Activated naive CD8-positive, alpha-beta T cell treated with anti-CD3 and anti-CD28 coated beads, Interleukin-2, amount 50 U/mL, for 24 hours (primary cell): ENCODE results near the gene RPS24.
"Not testable (repeated sequence)": the region's sequence is repeated elsewhere in the genome, so short reads cannot be mapped to it uniquely, and the experiment has no call there.

Experiments
- ATAC-seq: fragments of 150-1000 bp; cut with Tn5 transposase; one replicate; pipeline ENCODE4 v1.10.0; 2021
- DNase-seq: peaks from one replicate; pipeline ENCODE4 v3.0.0; 2021
- H3K27ac Mint-ChIP-seq: one replicate; pipeline ENCODE4 v1.8.0; 2021; ENCODE audit warnings: mild to moderate bottlenecking, mixed read lengths
- H3K27me3 Mint-ChIP-seq: one replicate; pipeline ENCODE4 v1.8.0; 2021; ENCODE audit warnings: mixed read lengths
- H3K36me3 Mint-ChIP-seq: one replicate; pipeline ENCODE4 v1.8.0; 2021; ENCODE audit warnings: low read depth, mixed read lengths
- H3K4me1 Mint-ChIP-seq: one replicate; pipeline ENCODE4 v1.8.0; 2021; ENCODE audit warnings: mixed read lengths
- H3K4me3 Mint-ChIP-seq: one replicate; pipeline ENCODE4 v1.8.0; 2021; ENCODE audit warnings: mild to moderate bottlenecking, moderate library complexity, mixed read lengths
- H3K9me3 Mint-ChIP-seq: one replicate; pipeline ENCODE4 v1.8.0; 2021; ENCODE audit warnings: mixed read lengths

RPS24 gene

DNA sequence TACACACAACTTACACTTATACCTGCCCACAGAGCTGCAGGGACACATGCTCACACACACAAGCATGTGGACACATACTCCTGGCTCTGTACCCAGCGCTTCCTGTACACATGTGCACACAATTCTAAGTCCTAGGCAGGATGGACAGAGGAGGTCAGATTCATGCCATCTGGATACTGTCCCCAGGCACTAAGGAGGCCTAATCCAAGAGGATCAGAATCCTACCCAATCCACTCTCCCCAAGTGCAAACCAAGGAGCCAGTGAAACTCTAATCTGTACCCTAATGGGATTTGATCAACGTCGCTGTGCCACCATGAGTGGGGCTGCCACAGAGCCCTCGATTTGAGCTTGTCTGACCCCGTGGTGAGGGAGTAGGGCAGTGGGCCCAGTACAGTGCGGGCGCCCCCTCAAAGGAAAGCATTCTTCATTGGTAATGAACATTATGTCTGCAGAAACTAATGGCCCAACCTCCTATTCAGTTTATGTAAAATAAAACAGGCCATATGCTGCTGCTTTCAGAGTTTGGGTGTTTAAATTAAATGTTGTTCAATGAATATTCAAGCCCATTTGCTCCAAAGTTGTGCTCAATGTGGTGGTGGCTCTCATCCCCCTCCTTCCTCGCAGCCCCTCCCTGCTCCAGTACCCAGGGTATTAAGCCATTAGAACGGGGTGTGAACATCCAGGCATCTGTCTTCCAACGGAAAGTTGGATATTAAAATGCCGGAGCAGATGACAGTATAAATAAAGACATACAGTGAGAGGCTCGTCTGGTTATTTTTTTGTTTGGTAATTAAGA is 26.4 kb downstream of the RPS24 start:
- Mint-ChIP-seq H3K36me3 (no peaks in the 10 kb centered on the region), H3K9me3 (no peaks in the 10 kb centered on the region), H3K4me1 (peaks cover 22% of the 10 kb centered on the region), H3K27ac (no peak overlapping the region), H3K27me3 (no peaks in the 10 kb centered on the region), H3K4me3 (no peak overlapping the region)
- ATAC-seq, result no peak
- no peak for DNase-seq

DNA sequence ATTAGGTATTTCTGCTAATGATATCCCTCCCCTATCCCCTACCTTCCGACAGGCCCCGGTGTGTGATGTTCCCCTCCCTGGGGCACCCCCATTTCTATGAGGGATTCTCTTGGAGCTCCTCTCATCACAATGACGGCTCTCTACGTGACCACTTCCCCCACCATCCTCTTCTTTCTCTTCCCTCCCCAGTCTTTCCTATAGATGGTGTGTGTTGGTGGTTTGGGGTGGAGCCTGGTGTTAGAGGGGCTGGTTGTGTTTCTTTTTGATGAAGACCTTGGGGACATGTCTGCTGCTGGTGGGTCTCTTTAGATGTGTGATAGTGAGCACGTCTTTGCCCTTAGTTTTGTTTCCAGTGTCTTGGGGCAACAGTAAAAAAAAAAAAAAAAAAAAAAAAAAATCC is 28.6 kb downstream of the RPS24 start:
- Mint-ChIP-seq H3K4me3 (peak overlapping the region; percentile 6), H3K36me3 (no peaks in the 10 kb centered on the region), H3K9me3 (no peaks in the 10 kb centered on the region), H3K27ac (peak overlapping the region; percentile 66), H3K4me1 (peaks cover 24% of the 10 kb centered on the region), H3K27me3 (no peaks in the 10 kb centered on the region)
- ATAC-seq (peak; percentile 69), DNase-seq (peak; percentile 31)

DNA sequence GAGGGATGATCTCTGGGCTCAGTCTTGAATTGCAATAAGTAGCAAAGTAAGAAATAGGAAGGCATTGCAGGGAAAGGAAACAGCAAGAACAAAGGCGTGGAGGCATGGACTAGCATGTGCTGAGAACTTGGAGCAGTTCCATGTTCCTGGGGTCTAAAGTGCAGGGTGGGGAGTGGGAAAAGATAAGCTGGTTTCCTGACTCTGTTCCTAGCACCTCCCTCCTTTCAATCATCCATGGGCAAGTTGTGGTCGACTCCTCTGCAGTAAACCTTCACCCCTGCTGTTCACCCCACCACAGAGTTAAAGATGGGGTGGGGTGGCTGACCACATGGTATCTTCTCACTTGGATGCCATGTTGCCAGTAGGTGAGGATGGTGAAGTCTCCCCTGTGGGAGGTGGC is 29.6 kb downstream of the RPS24 start:
- DNase-seq, result no peak
- H3K4me3 Mint-ChIP-seq, result no peak overlapping the region
- no peaks in the 10 kb centered on the region for H3K36me3 Mint-ChIP-seq

DNA sequence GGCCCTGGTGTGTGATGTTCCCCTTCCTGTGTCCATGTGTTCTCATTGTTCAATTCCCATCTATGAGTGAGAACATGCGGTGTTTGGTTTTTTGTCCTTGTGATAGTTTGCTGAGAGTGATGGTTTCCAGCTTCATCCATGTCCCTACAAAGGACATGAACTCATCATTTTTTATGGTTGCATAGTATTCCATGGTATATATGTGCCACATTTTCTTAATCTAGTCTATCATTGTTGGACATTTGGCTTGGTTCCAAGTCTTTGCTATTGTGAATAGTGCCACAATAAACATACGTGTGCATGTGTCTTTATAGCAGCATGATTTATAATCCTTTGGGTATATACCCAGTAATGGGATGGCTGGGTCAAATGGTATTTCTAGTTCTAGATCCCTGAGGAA is 31.3 kb downstream of the RPS24 start:
- H3K4me1 Mint-ChIP-seq, result peaks cover 23% of the 10 kb centered on the region
- not testable (repeated sequence) for H3K27me3 Mint-ChIP-seq, DNase-seq, H3K27ac Mint-ChIP-seq, H3K36me3 Mint-ChIP-seq, H3K4me3 Mint-ChIP-seq, ATAC-seq, H3K9me3 Mint-ChIP-seq

More for the DNA sequence above, 29.6 kb downstream of the RPS24 start:
- Mint-ChIP-seq H3K9me3 (no peaks in the 10 kb centered on the region), H3K27me3 (no peaks in the 10 kb centered on the region), H3K27ac (no peak overlapping the region), H3K4me1 (peaks cover 23% of the 10 kb centered on the region)
- no peak for ATAC-seq

DNA sequence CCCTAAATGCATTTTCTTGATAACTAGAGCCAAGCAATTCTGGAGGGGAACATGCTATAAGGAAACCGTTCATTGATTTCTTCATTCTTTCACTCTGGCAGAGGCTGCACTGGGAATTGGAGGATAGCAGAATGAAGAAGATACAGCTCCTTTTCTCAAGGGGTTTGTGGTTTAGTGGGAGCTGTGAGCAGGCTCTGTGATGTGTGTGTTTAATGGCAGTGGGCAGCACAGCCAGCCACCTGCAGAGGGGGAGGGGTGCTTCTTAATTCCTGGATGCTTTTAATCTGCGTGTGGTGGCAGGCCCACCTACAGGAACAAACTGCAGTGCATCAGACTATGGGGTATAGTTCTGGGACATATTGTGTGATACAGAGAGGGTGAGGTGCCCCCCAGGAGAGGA is 31.9 kb downstream of the RPS24 start:
- H3K36me3 Mint-ChIP-seq, result no peaks in the 10 kb centered on the region
- ATAC-seq, result no peak
- H3K4me1 Mint-ChIP-seq, result peaks cover 23% of the 10 kb centered on the region
- no peak overlapping the region for H3K27ac Mint-ChIP-seq
- no peaks in the 10 kb centered on the region for H3K27me3 Mint-ChIP-seq
- DNase-seq, result no peak
- H3K4me3 Mint-ChIP-seq, result no peak overlapping the region
- H3K9me3 Mint-ChIP-seq, result no peaks in the 10 kb centered on the region

DNA sequence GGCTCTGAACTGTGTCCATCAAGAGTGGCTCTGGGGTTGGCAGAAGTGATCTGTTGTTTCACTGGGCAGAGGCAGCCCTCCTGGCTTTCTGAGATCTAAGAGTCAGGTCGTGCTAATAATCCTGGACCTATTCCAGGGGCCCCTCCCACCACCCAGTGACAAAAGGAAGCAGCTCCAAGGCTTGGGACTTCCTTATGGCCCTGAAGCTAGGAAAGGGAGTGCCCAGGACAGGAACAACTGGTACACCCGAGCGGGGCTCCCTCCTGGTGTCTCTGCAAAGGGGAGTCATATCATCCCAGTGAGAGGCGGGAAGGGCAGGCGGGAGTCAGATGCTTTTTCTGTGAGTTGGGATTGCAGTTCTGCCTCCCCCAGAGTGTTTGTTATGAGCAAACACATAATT is 32.3 kb downstream of the RPS24 start:
- DNase-seq, result no peak
- H3K27ac Mint-ChIP-seq, result no peak overlapping the region
- ATAC-seq, result no peak
- no peaks in the 10 kb centered on the region for H3K9me3 Mint-ChIP-seq
- H3K36me3 Mint-ChIP-seq, result no peaks in the 10 kb centered on the region
- no peak overlapping the region for H3K4me3 Mint-ChIP-seq
- H3K4me1 Mint-ChIP-seq, result peaks cover 22% of the 10 kb centered on the region
- H3K27me3 Mint-ChIP-seq, result no peaks in the 10 kb centered on the region

DNA sequence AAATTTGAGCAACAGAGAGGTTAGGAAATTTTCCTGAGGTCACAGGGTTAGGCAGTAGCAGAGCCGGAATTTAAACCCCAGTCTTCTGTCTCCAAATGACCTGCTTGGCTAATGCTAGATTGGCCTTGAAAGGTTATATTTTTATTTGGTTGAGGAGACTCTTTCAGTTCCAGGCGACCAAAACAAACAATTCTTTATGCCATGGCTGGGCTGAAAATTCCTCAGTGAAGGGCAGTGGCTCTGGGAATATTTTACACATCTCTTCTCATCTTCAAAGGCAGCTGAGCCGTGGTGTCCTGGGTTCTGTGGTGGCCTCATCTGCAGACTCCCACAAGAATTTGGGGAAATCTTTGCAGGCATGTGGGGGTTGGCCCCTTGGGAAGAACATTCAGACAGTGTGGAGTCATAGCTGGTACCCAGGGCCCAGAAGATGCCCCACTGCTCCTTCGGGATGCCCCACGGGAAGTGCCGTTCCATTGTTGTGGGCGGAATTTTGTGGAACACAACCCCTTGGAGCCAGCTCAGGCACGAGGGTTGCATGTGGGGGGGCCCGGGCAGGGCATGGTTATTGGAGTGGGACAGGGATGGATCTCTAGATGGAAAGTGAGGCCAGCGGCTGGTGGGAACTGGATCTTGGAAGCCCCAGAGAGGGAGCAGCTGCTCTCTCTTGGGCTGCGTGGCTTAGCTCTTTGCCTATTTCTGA is 33.2 kb downstream of the RPS24 start:
- H3K9me3 Mint-ChIP-seq, result no peaks in the 10 kb centered on the region
- H3K4me3 Mint-ChIP-seq, result no peak overlapping the region
- peaks cover 14% of the 10 kb centered on the region for H3K4me1 Mint-ChIP-seq
- DNase-seq (no peak), ATAC-seq (no peak)
- no peaks in the 10 kb centered on the region for H3K27me3 Mint-ChIP-seq
- H3K27ac Mint-ChIP-seq, result no peak overlapping the region
- H3K36me3 Mint-ChIP-seq, result no peaks in the 10 kb centered on the region

DNA sequence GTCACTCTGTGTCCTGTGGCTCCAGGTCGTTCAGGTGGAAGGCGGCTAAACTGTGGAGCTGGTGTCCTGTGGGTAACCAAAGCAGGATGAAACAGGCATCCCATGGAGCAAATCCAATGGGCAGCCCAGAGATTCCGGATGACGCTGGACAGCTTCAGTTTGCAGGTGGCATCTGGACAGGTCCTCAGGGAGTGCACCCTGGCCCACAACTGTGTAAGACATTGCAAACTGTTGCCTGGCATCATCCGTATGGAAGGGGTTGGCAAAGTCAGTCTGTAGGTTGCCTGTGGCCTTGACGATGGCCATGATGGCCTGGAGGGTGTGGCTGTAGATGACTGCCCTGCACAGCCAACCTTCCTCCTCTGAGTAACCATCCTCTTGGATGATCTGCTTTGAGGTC is 35.5 kb downstream of the RPS24 start:
- Mint-ChIP-seq H3K36me3 (peaks cover under 1% of the 10 kb centered on the region), H3K9me3 (no peaks in the 10 kb centered on the region), H3K27ac (no peak overlapping the region), H3K4me1 (peaks cover 3% of the 10 kb centered on the region), H3K4me3 (no peak overlapping the region), H3K27me3 (no peaks in the 10 kb centered on the region)
- DNase-seq (no peak), ATAC-seq (no peak)

DNA sequence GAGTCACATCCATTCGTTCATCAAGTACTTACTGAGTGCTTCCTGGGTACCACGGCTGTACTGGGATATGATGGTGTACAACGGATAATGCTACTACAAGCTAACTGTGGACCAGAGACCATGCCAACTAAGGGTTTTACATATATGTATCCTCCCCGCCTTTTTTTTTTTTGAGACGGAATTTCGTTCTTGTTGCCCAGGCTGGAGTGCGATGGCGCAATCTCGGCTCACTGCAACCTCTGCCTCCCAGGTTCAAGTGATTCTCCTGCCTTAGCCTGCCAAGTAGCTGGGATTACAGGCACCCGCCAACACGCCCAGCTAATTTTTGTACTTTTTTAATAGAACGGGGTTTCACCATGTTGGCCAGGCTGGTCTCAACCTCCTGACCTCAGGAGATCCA is 36.4 kb downstream of the RPS24 start:
- not testable (repeated sequence) for H3K27me3 Mint-ChIP-seq, H3K4me3 Mint-ChIP-seq, H3K9me3 Mint-ChIP-seq, H3K27ac Mint-ChIP-seq, H3K4me1 Mint-ChIP-seq, ATAC-seq, H3K36me3 Mint-ChIP-seq, DNase-seq

DNA sequence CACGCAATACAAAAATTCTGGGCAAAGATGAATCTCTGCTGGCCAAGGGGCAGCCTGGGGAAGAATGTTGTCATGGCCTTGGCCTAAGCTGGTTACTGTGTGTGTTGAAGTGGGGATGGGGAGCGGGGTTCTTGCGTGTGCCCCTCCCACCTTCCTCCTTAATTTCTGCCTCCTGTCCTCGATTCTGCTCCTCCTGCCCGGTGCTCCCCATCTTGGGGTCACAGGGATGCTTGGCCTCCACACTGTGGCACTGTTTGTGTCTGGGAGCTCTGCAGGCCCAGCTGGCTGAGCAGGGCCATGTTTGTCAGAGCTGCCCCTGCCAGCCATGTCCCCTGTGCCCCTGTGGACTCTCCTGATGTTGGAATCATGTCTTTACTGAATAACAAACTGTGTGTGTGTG is 37.1 kb downstream of the RPS24 start:
- Mint-ChIP-seq H3K27ac (no peak overlapping the region), H3K36me3 (peaks cover 2% of the 10 kb centered on the region), H3K4me3 (no peak overlapping the region), H3K4me1 (peaks cover under 1% of the 10 kb centered on the region), H3K9me3 (peaks cover 3% of the 10 kb centered on the region), H3K27me3 (no peaks in the 10 kb centered on the region)
- no peak for DNase-seq
- no peak for ATAC-seq

DNA sequence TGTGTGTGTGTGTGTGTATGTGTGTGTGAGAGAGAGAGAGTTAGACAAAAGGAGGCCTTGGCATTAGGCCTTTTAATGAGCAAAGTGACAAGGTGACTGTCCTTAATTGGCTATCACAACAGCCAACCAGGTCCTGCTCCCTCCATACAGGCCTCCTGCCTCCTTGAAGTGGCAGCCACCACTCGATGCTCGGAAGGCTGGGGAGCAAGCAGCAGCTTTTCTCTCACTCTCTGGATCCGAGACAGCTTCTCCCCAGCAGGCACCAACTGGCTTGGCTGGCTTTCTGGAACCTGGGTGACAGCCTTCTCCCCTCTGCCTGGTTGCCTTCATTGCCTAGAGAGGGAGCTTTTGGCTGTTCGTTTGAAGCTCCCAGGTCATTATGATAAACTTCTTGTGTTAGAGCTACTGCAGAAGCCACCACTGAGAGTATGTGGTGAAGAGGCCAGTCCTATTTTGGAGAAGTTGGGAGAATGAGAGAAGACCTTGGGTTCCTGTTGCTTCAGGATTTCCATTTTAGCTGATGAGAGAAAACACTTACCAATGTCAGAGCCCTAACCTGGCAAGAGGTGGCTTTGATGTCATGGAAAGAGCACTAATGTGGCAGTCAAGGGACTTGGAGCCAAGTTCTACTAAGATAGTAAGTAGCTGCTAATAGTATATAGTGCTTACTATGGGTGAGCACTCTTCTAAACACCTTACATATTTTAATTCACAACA is 37.6 kb downstream of the RPS24 start:
- Mint-ChIP-seq H3K4me3 (no peak overlapping the region), H3K27ac (no peak overlapping the region), H3K9me3 (peaks cover 3% of the 10 kb centered on the region), H3K36me3 (peaks cover 2% of the 10 kb centered on the region), H3K27me3 (no peaks in the 10 kb centered on the region), H3K4me1 (no peaks in the 10 kb centered on the region)
- no peak for DNase-seq
- ATAC-seq, result no peak

DNA sequence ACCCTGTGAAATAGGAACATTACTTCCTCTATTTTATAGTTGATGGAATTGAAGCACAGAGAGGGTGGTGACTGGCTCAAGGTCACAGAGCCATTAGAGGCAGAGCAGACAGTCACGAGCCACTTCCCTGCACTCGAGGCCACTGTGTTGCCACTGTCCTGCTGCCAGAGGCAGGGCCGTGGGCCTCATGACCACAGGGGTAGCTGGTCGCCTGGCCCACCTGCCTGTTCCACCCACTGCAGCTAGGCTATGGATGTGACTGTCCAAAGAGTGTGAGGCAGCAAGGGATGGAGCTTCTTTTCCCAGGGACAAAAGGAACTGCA is 38.2 kb downstream of the RPS24 start:
- no peak overlapping the region for H3K27ac Mint-ChIP-seq
- DNase-seq (no peak), ATAC-seq (no peak)
- H3K9me3 Mint-ChIP-seq, result peaks cover 3% of the 10 kb centered on the region
- H3K36me3 Mint-ChIP-seq, result peaks cover 2% of the 10 kb centered on the region
- H3K27me3 Mint-ChIP-seq, result no peaks in the 10 kb centered on the region
- no peaks in the 10 kb centered on the region for H3K4me1 Mint-ChIP-seq
- no peak overlapping the region for H3K4me3 Mint-ChIP-seq

DNA sequence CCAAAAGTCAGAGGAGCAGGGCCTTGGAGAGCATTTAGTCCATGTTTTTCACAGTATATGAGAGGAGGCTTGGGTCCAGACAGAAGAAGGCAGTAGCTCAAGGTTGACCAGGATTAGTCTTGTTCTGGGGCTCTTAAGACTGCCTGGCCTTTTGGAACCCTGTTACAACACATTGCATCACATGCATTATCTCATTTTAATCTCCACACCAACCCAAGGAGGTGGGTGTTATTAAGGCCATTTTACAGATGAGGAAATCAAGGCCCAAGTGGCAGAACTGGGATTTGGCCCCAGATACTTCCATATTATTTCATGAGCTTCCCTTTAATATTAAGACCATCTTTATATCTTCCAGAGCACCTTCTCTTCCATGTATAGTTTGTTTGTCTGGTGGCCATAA is 38.8 kb downstream of the RPS24 start:
- H3K36me3 Mint-ChIP-seq, result peaks cover 2% of the 10 kb centered on the region
- peaks cover 3% of the 10 kb centered on the region for H3K9me3 Mint-ChIP-seq
- DNase-seq, result no peak
- no peak overlapping the region for H3K4me3 Mint-ChIP-seq
- H3K27me3 Mint-ChIP-seq, result no peaks in the 10 kb centered on the region
- no peak overlapping the region for H3K27ac Mint-ChIP-seq
- ATAC-seq, result no peak
- H3K4me1 Mint-ChIP-seq, result no peaks in the 10 kb centered on the region

DNA sequence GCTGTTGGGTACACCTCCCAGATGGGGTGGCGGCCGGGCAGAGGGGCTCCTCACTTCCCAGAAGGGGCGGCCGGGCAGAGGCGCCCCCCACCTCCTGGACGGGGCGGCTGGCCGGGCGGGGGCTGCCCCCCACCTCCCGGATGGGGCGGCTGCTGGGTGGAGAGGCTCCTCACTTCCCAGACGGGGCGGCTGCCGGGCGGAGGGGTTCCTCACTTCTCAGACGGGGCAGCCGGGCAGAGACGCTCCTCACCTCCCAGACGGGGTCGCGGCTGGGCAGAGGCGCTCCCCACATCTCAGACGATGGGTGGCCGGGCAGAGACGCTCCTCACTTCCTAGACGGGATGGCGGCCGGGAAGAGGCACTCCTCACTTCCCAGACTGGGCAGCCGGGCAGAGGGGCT is 42.1 kb downstream of the RPS24 start:
- H3K36me3 Mint-ChIP-seq, DNase-seq, ATAC-seq, H3K9me3 Mint-ChIP-seq, H3K27ac Mint-ChIP-seq, H3K27me3 Mint-ChIP-seq, H3K4me3 Mint-ChIP-seq, H3K4me1 Mint-ChIP-seq: not testable (repeated sequence)
